MCF 10A (cell line): ENCODE measurements around the gene GPR108. TPM values are rescaled to one million over a fixed set of nuclear protein-coding genes. Genes with fewer than 3 reads are reported as not detected.

Experiments used
- BruUV-seq: library from RNA; stranded (reverse); fragments of 400-500 nt; replicated peaks from 2 replicates; lab custom pipeline; 2021; lab: Mats Ljungman, UMichigan
- CTCF ChIA-PET: fragments of 300-600 bp; sonication (Branson Sonifier 250); formaldehyde crosslinking; extraction: SDS; loops from one replicate; lab custom pipeline; 2021; ENCODE audit warnings: antibody characterized with exemption, inconsistent platforms; lab: Yijun Ruan, JAX
- POLR2A ChIA-PET: fragments of 300-600, 350-650 bp; sonication (Branson Sonifier 250); formaldehyde crosslinking; extraction: SDS; loops from one replicate; lab custom pipeline; 2020; ENCODE audit warnings: antibody characterized with exemption, inconsistent platforms; lab: Yijun Ruan, JAX
- DNase-seq: peaks from one replicate; pipeline ENCODE4 v3.0.0-alpha.2; 2018; ENCODE audit not compliant: unreplicated experiment
- H3K27ac Mint-ChIP-seq: one replicate; pipeline ENCODE4 v1.8.0; 2022; ENCODE audit warnings: mild to moderate bottlenecking, low read depth, mixed read lengths; ENCODE audit not compliant: unreplicated experiment
- H3K27me3 Mint-ChIP-seq: one replicate; pipeline ENCODE4 v1.8.0; 2022; ENCODE audit warnings: mixed read lengths; ENCODE audit not compliant: insufficient read depth, unreplicated experiment
- H3K36me3 Mint-ChIP-seq: one replicate; pipeline ENCODE4 v1.8.0; 2022; ENCODE audit warnings: mild to moderate bottlenecking, moderate library complexity, mixed read lengths; ENCODE audit not compliant: insufficient read depth, unreplicated experiment
- H3K4me1 Mint-ChIP-seq: one replicate; pipeline ENCODE4 v1.8.0; 2022; ENCODE audit warnings: mixed read lengths; ENCODE audit not compliant: insufficient read depth, unreplicated experiment
- H3K4me3 Mint-ChIP-seq: one replicate; pipeline ENCODE4 v1.8.0; 2022; ENCODE audit warnings: mild to moderate bottlenecking, moderate library complexity, mixed read lengths; ENCODE audit not compliant: unreplicated experiment
- H3K9me3 Mint-ChIP-seq: one replicate; pipeline ENCODE4 v1.8.0; 2022; ENCODE audit warnings: mixed read lengths; ENCODE audit not compliant: unreplicated experiment
- intact Hi-C: fragments of 100-400 bp; cut with micrococcal nuclease; formaldehyde crosslinking; loops from 2 replicates; pipeline ENCODE4 v1.14.1; 2022
- total RNA-seq: library from RNA; stranded (reverse); gene quantifications from 2 replicates; pipeline ENCODE4 v1.2.3, GENCODE V29; 2022
- TF ChIP-seq, protein P1 (sequence below): fragments of 200-600 bp; IDR thresholded peaks from one replicate; pipeline ENCODE4 v1.8.0; 2022; ENCODE audit warnings: antibody characterized with exemption, mild to moderate bottlenecking; ENCODE audit not compliant: unreplicated experiment

Gene GPR108
- total RNA-seq, 1 experiment from 2014 or later: 115 TPM

DNA sequence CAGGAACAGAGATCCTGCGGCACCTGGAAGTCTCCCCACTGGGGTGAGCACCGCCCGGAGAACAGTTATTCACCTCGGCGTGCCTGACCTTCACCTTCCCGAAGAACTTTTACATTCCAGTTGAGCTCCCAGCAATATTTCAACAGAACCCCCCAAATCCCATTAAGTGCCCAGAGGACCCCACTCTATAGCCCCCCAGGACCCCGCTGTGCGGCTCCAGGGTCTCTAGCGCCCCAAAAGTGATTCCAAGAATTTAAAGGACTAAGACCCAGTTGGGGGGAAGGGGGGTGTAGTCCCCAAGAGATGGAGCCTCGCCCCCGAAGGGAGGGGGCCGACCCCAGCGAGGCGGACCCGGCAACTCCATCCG lies 480 bp downstream of the GPR108 start:
- Mint-ChIP-seq H3K4me3 (peak overlapping the region; percentile 88), H3K27ac (peak overlapping the region; percentile 83), H3K9me3 (no peaks in the 10 kb centered on the region), H3K27me3 (no peaks in the 10 kb centered on the region), H3K36me3 (peaks cover 35% of the 10 kb centered on the region), H3K4me1 (peaks cover 27% of the 10 kb centered on the region)
- CTCF ChIA-PET: interaction anchor here (0.5 to 6.8 kb wide), 12 partner anchors 9 to 419 kb away, joined by 3 to 102 read pairs (median 4); partner anchors contain the start of gene C3
- DNase-seq: no peak
- POLR2A ChIA-PET: interaction anchor here (0.7 to 10.5 kb wide), 12 partner anchors 7 to 220 kb away, joined by 3 to 189 read pairs (median 5); partner anchors contain the start of genes C3 and SH2D3A
- BruUV-seq: TSS peak; percentile 67
- intact Hi-C loops: loop anchor here (1.0 to 5.0 kb wide), 4 partner anchors 17 to 610 kb away; partner anchors contain the start of gene C3
- TF ChIP-seq, protein P1, sequence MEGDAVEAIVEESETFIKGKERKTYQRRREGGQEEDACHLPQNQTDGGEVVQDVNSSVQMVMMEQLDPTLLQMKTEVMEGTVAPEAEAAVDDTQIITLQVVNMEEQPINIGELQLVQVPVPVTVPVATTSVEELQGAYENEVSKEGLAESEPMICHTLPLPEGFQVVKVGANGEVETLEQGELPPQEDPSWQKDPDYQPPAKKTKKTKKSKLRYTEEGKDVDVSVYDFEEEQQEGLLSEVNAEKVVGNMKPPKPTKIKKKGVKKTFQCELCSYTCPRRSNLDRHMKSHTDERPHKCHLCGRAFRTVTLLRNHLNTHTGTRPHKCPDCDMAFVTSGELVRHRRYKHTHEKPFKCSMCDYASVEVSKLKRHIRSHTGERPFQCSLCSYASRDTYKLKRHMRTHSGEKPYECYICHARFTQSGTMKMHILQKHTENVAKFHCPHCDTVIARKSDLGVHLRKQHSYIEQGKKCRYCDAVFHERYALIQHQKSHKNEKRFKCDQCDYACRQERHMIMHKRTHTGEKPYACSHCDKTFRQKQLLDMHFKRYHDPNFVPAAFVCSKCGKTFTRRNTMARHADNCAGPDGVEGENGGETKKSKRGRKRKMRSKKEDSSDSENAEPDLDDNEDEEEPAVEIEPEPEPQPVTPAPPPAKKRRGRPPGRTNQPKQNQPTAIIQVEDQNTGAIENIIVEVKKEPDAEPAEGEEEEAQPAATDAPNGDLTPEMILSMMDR: no peak

DNA sequence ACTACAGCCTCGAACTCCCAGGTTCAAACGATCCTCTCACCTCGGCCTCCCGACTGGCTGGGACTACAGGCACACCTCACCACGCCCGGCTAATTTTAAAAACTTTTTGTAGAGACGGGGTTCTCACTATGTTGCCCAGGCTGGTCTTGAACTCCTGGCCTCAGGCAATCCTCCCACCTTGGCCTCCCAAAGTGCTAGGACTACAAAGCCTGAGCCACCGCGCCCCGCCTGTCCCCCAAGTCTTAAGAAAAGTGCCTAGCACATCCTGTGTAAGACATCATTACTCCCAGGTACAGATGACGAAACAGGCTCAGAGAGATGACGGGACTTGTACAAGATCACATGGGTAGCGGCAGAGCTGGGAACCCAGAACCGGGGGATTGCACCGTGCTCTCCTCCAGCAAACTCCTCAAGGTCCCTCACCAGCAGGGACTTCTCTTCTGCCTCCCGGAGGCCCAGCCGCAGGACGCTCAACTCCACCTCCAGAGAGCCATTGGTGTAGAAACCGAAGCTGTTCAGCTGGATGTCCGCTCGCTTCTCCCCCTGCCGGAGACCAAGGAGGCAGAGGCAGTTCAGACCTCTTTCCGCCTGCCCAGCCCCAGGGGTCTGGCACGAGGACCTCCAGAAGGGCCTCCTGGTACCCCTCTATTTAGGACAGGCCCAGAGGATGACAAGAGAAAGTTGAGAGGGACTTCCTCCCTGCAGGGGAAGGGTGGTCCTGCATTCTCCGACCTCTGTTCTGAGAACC lies 1.0 kb downstream of the GPR108 start:
- TF ChIP-seq, protein P1: peak; percentile 65
- peak overlapping the region; percentile 88 for H3K4me3 Mint-ChIP-seq
- H3K27ac Mint-ChIP-seq: peak overlapping the region; percentile 83
- ChIA-PET CTCF (interaction anchor here (0.6 to 6.8 kb wide), 11 partner anchors 8 to 420 kb away, joined by 3 to 102 read pairs (median 4); partner anchors contain the start of gene C3), POLR2A (interaction anchor here (0.7 to 10.5 kb wide), 11 partner anchors 8 to 220 kb away, joined by 3 to 189 read pairs (median 4); partner anchors contain the start of genes C3 and SH2D3A)
- H3K27me3 Mint-ChIP-seq: no peaks in the 10 kb centered on the region
- intact Hi-C loops: loop anchor here (1.0 to 5.0 kb wide), 4 partner anchors 16 to 609 kb away; partner anchors contain the start of gene C3
- peak; percentile 94 for DNase-seq
- H3K36me3 Mint-ChIP-seq: peaks cover 33% of the 10 kb centered on the region
- BruUV-seq: no TSS peak
- H3K9me3 Mint-ChIP-seq: no peaks in the 10 kb centered on the region
- H3K4me1 Mint-ChIP-seq: peaks cover 25% of the 10 kb centered on the region

DNA sequence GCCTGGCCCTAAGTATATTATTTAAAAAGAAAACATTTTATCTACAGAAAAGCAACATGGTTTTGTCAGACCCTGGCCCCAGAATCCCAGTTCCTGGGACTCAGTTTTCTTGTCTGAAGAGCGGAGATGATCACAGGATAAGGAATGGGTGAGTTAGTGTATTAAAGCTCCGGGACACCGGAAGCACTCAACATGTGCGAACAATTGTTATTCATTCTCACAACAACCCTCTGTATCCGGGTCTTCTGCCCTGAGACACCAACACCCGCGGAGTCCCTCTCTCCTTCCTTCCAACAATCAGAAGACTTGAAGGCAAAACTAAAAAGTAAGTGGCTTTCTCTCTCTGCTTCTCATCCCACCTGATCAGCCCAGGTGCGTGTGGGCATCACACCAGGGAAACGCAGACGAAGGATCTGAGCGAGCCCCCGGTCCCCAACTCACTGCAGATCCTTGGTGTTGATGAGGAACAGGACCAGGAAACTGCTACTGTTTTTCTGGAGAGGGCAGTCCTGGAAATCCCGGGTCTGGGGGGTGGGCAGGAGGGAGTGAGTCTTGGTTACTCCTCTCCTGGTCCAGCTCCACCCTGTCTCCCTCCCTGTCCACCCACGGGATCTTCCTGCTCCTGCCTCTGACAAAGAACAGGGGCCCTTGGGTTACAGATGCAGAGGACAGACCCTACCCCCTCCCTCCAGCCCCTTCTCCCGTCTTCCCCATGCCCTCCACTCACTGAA lies 2.0 kb downstream of the GPR108 start:
- TF ChIP-seq, protein P1: no peak
- POLR2A ChIA-PET: interaction anchor here (6.8 to 10.5 kb wide), 2 partner anchors 13 to 32 kb away, joined by 88 to 189 read pairs; partner anchors contain the start of genes C3 and SH2D3A

More for the DNA sequence above, 2.0 kb downstream of the GPR108 start:
- Mint-ChIP-seq H3K4me3 (peak overlapping the region; percentile 88), H3K27me3 (no peaks in the 10 kb centered on the region), H3K9me3 (no peaks in the 10 kb centered on the region), H3K36me3 (peaks cover 28% of the 10 kb centered on the region), H3K27ac (peak overlapping the region; percentile 83), H3K4me1 (peaks cover 19% of the 10 kb centered on the region)
- DNase-seq: no peak
- intact Hi-C loops: loop anchor here (5.0 kb wide), 1 partner anchor 608 kb away; no protein-coding TSS in a partner anchor
- CTCF ChIA-PET: interaction anchor here (0.6 to 6.8 kb wide), 8 partner anchors 10 to 646 kb away, joined by 3 to 102 read pairs (median 4); partner anchors contain the start of gene C3
- BruUV-seq: no TSS peak
